Progenitor cell of endocrine pancreas (in vitro differentiated cells): ENCODE results near the gene CFAP97D1. TPM values are rescaled to one million over a fixed set of nuclear protein-coding genes. Genes with fewer than 3 reads are reported as not detected.

Experiments used
- DNase-seq: peaks from one replicate; pipeline ENCODE4 v3.0.0; 2021; ENCODE audit warnings: low spot score; ENCODE audit not compliant: unreplicated experiment
- H3K27ac Mint-ChIP-seq: 2 replicates; pipeline ENCODE4 v1.8.0; 2021; ENCODE audit warnings: mild to moderate bottlenecking, moderate library complexity, mixed read lengths
- H3K27me3 Mint-ChIP-seq: 2 replicates; pipeline ENCODE4 v1.8.0; 2021; ENCODE audit warnings: mixed read lengths
- H3K36me3 Mint-ChIP-seq: 2 replicates; pipeline ENCODE4 v1.8.0; 2022; ENCODE audit warnings: mixed read lengths; ENCODE audit not compliant: insufficient read depth
- H3K4me1 Mint-ChIP-seq: 2 replicates; pipeline ENCODE4 v1.8.0; 2021; ENCODE audit warnings: low read depth, mixed read lengths
- H3K4me3 Mint-ChIP-seq: 2 replicates; pipeline ENCODE4 v1.8.0; 2021; ENCODE audit warnings: low read depth, mild to moderate bottlenecking, moderate library complexity, mixed read lengths
- H3K9me3 Mint-ChIP-seq: 2 replicates; pipeline ENCODE4 v1.8.0; 2021; ENCODE audit warnings: low read depth, mixed read lengths
- total RNA-seq: library from RNA; stranded (reverse); gene quantifications from 2 replicates; pipeline ENCODE4 v1.2.1, GENCODE V29; 2021
- TF ChIP-seq, protein P1 (sequence below): fragments of 200-600 bp; sonication (generic); IDR thresholded peaks from one replicate; pipeline ENCODE4 v1.5.0; 2021; ENCODE audit warnings: antibody characterized with exemption, mild to moderate bottlenecking; ENCODE audit not compliant: unreplicated experiment

The CFAP97D1 gene
- total RNA-seq, 1 donor from 2014 or later: not detected

DNA sequence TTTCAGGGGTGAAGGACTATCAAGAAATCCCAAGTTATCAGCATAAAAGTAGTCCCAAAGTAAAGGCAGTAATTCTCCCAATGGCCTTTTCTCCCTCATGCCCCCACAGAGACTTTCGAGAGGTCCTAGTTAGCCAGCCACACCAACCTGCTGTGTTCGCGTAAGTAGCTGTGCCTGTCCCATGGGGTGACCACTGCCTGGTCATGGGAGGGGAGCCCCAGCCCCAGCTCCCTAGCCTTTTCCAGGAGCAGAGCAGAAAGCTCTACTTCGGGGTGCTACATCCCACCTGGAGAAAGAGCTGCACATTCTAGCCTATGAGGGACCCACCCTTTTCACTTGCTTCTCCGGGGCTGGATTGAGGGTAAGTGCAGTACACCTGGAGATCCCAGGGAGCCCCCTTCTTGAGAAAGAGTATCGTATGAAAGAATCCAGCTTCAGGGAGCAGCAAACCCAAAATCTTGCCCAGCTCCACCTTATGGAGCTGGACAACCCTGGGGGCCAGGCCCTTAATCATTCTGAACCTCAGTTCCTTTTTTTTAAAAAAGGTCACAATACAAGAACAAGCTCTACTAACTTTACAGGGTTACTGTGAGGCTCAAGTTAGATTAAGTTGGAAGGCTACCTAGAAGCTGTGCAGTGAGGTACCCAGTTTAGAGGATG lies 13.1 kb upstream of the CFAP97D1 start:
- H3K27me3 Mint-ChIP-seq: no peaks in the 10 kb centered on the region
- TF ChIP-seq, protein P1, sequence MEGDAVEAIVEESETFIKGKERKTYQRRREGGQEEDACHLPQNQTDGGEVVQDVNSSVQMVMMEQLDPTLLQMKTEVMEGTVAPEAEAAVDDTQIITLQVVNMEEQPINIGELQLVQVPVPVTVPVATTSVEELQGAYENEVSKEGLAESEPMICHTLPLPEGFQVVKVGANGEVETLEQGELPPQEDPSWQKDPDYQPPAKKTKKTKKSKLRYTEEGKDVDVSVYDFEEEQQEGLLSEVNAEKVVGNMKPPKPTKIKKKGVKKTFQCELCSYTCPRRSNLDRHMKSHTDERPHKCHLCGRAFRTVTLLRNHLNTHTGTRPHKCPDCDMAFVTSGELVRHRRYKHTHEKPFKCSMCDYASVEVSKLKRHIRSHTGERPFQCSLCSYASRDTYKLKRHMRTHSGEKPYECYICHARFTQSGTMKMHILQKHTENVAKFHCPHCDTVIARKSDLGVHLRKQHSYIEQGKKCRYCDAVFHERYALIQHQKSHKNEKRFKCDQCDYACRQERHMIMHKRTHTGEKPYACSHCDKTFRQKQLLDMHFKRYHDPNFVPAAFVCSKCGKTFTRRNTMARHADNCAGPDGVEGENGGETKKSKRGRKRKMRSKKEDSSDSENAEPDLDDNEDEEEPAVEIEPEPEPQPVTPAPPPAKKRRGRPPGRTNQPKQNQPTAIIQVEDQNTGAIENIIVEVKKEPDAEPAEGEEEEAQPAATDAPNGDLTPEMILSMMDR: no peak
- H3K27ac Mint-ChIP-seq: peak overlapping the region; percentile 64
- H3K4me3 Mint-ChIP-seq: no peak overlapping the region
- DNase-seq: no peak
- H3K9me3 Mint-ChIP-seq: no peaks in the 10 kb centered on the region
- peaks cover 17% of the 10 kb centered on the region for H3K36me3 Mint-ChIP-seq
- H3K4me1 Mint-ChIP-seq: peaks cover 5% of the 10 kb centered on the region

DNA sequence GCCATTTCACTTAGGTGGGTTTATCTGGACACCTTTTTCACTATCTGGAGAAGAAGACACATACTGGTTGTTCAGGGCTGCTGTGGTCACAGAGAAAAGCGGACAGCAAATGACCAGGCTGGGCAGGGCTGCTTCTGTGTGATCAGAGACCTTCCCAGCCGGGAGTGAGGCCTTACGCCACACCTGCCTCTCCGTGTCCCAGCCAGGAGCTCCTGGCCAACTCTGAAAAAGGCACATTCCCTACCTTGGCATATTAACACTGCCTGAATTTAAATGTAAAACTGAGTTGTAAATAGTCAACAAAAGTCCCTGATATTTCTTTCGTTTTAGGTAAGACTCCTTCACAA lies 12.5 kb upstream of the CFAP97D1 start:
- H3K4me1 Mint-ChIP-seq: peaks cover 10% of the 10 kb centered on the region
- no peaks in the 10 kb centered on the region for H3K9me3 Mint-ChIP-seq
- H3K4me3 Mint-ChIP-seq: no peak overlapping the region
- TF ChIP-seq, protein P1: no peak
- no peak for DNase-seq
- no peaks in the 10 kb centered on the region for H3K27me3 Mint-ChIP-seq
- peaks cover 22% of the 10 kb centered on the region for H3K36me3 Mint-ChIP-seq
- peak overlapping the region; percentile 64 for H3K27ac Mint-ChIP-seq

DNA sequence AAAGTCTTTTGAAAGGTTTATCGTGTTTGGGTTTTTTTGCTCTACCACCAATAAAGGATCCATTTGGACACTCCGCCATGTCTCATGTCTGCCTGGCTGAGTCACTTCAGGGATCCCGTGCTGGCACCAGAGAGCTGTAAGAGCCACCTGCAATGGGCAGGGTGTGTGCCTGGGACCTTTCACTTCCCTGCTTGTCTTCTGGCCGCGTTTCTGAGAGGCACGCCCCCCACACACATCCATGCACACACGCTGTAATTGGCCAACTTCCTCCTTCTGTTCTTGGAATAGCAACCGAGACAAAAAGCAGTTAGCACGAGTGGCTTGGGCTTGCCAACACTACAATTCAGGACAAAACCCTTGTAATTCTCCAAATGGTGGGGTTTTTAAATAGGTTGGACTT lies 11.9 kb upstream of the CFAP97D1 start:
- DNase-seq: no peak
- no peaks in the 10 kb centered on the region for H3K27me3 Mint-ChIP-seq
- H3K4me1 Mint-ChIP-seq: peaks cover 17% of the 10 kb centered on the region
- no peaks in the 10 kb centered on the region for H3K9me3 Mint-ChIP-seq
- H3K4me3 Mint-ChIP-seq: no peak overlapping the region
- no peak overlapping the region for H3K27ac Mint-ChIP-seq
- TF ChIP-seq, protein P1: no peak
- H3K36me3 Mint-ChIP-seq: peaks cover 25% of the 10 kb centered on the region

DNA sequence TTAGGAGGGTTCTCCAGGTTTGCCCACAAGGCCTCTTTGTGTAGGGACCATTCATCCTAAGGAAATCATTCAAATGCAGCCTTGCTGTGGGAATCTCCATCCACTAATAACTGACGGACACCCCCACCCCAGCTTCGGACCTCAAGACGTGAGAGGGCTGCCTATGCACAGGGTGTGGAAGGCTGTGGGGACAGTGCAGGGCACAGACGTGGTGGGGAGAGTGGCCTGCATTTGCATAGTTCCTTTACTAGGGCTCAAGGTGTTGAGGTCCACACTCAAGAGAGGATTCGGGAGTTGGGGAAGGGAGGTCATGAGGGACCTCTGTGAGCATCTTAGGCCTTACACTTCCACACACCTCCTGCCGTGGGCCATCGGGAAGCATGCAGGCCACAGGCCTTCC lies 11.3 kb upstream of the CFAP97D1 start:
- Mint-ChIP-seq H3K36me3 (peaks cover 27% of the 10 kb centered on the region), H3K27ac (no peak overlapping the region)

DNA sequence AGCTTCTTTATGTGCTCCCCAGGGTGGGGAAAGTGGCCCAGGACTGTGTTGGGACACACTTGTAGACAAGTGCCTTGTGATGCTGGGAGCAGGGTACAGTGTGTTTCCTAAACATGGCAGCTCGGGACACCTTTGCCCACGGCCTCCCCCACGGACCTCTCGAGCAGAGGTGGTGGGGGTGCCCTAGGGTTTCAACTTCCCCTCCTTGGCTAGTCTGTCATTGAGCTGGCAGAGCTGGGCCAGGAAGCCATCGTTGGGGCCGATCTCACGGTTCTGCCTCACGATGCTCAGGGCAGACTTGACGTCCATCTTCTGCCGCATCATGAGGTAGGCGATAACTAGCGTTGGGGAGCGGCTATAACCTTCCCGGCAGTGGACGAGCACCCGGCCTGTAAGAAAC lies 10.8 kb upstream of the CFAP97D1 start:
- peaks cover 20% of the 10 kb centered on the region for H3K4me1 Mint-ChIP-seq
- no peaks in the 10 kb centered on the region for H3K27me3 Mint-ChIP-seq
- DNase-seq: no peak
- TF ChIP-seq, protein P1: no peak
- H3K27ac Mint-ChIP-seq: no peak overlapping the region
- no peaks in the 10 kb centered on the region for H3K9me3 Mint-ChIP-seq
- peaks cover 29% of the 10 kb centered on the region for H3K36me3 Mint-ChIP-seq
- H3K4me3 Mint-ChIP-seq: no peak overlapping the region

More for the DNA sequence above, 11.3 kb upstream of the CFAP97D1 start:
- Mint-ChIP-seq H3K9me3 (no peaks in the 10 kb centered on the region), H3K4me1 (peaks cover 20% of the 10 kb centered on the region), H3K27me3 (no peaks in the 10 kb centered on the region), H3K4me3 (no peak overlapping the region)
- DNase-seq: no peak
- TF ChIP-seq, protein P1: no peak
